Activated naive CD8-positive, alpha-beta T cell treated with anti-CD3 and anti-CD28 coated beads, Interleukin-2, amount 50 U/mL, for 24 hours (primary cell): ENCODE data around the gene DSC2.

ENCODE experiments used
- ATAC-seq: fragments of 150-1000 bp; cut with Tn5 transposase; one replicate; pipeline ENCODE4 v1.10.0; 2021
- DNase-seq: peaks from one replicate; pipeline ENCODE4 v3.0.0; 2021
- H3K27ac Mint-ChIP-seq: one replicate; pipeline ENCODE4 v1.8.0; 2021; ENCODE audit warnings: mild to moderate bottlenecking, mixed read lengths
- H3K27me3 Mint-ChIP-seq: one replicate; pipeline ENCODE4 v1.8.0; 2021; ENCODE audit warnings: mixed read lengths
- H3K36me3 Mint-ChIP-seq: one replicate; pipeline ENCODE4 v1.8.0; 2021; ENCODE audit warnings: low read depth, mixed read lengths
- H3K4me1 Mint-ChIP-seq: one replicate; pipeline ENCODE4 v1.8.0; 2021; ENCODE audit warnings: mixed read lengths
- H3K4me3 Mint-ChIP-seq: one replicate; pipeline ENCODE4 v1.8.0; 2021; ENCODE audit warnings: mild to moderate bottlenecking, moderate library complexity, mixed read lengths
- H3K9me3 Mint-ChIP-seq: one replicate; pipeline ENCODE4 v1.8.0; 2021; ENCODE audit warnings: mixed read lengths

The DSC2 gene

DNA sequence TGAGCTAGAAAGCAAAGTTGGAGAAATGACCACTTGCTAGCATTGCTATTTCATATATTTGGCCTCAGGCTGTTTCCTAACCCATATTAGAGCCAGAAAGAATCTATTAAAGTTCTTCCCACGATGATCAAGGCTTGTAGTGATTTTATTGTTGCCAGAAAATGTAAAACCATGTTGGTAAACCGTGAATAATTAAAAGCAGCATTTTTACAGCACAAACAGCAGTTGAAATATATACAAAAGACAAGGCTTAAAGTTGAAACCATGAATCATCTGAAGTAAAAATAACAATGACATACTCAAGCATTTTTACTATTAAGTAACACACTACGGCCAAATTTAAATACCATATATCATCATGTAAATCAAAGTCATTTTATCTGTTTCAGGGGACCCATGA lies 32.0 kb downstream of the DSC2 start:
- H3K27me3 Mint-ChIP-seq, result no peaks in the 10 kb centered on the region
- peaks cover 10% of the 10 kb centered on the region for H3K9me3 Mint-ChIP-seq
- no peak overlapping the region for H3K4me3 Mint-ChIP-seq
- H3K36me3 Mint-ChIP-seq, result no peaks in the 10 kb centered on the region
- ATAC-seq (no peak), DNase-seq (no peak)
- no peak overlapping the region for H3K27ac Mint-ChIP-seq
- no peaks in the 10 kb centered on the region for H3K4me1 Mint-ChIP-seq

DNA sequence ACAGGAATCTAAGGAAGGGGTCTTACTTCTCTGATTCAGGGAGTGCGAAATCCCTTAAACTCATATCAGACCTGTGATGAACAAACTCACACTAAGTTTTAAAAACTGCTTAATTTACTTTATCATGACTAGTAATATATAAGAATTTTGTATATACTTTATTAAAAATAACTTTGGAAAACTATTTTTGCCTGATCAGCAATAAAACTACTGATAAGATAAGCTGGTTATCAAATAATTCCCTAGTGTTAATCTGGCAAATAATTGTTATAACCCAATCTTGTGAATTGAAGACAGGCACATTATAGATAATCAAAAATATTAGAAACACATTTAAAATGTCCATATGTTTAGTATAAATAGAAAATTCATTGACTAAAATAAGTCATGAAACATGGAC lies 36.0 kb downstream of the DSC2 start:
- no peak for DNase-seq
- Mint-ChIP-seq H3K27ac (no peak overlapping the region), H3K9me3 (no peaks in the 10 kb centered on the region), H3K27me3 (no peaks in the 10 kb centered on the region), H3K4me3 (no peak overlapping the region), H3K4me1 (peaks cover 6% of the 10 kb centered on the region), H3K36me3 (no peaks in the 10 kb centered on the region)
- no peak for ATAC-seq

DNA sequence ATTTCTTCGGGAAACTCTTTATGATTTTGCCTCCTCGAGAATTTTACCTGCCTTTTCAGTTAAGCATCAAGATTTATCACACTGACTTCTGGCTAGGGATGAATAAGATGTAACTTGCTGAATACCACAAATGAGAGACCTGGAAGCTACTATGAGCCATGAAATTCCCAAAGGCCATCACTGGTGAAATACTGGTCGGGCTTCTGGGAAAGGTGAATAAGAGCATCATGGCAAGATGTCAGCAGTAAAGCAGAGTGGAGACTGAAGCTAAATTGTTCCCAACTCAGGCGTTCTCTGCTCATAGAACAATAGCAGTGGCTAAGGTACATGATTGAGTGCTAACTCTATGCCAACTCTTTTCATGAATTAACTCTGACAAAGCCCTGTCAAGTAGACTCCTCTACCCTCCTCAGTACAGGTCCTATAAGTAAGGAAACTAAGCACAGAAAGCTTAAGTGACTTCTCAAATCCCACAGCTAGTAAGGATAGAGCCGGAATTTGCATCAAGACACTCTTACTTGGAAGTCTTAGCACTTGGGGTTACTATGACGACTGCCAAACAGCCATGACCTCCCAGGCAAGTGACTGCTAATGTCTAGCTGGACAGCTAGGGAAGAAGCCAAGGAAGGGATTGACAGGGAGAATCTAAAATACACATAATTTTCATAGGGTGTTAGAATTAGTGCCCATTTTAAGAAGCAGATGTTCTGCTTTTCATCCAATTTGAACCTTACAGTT lies 37.0 kb downstream of the DSC2 start:
- Mint-ChIP-seq H3K4me1 (peaks cover 6% of the 10 kb centered on the region), H3K27me3 (no peaks in the 10 kb centered on the region), H3K27ac (no peak overlapping the region), H3K36me3 (no peaks in the 10 kb centered on the region), H3K4me3 (no peak overlapping the region), H3K9me3 (no peaks in the 10 kb centered on the region)
- ATAC-seq (no peak), DNase-seq (no peak)

DNA sequence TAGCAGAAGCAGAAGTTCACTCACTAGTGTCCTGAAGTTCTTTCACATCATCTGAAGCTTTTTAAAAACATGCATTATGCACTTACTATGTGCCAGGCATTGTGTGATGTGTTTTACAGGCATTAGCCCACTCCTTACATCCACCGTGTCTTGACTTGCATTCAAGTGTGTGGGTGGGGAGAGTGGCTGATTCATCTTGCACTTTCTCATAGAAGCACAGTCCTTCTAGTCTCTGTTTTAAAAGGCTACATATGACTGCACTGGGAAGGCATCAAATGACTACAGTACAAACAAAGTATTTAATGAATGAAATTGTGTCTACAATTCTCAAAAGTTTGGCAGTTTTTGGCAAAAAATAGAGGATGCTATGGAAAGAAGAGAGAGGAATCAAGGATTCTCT lies 38.1 kb downstream of the DSC2 start:
- no peak for DNase-seq
- Mint-ChIP-seq H3K4me1 (peaks cover 6% of the 10 kb centered on the region), H3K4me3 (no peak overlapping the region), H3K27me3 (no peaks in the 10 kb centered on the region), H3K36me3 (no peaks in the 10 kb centered on the region), H3K27ac (no peak overlapping the region), H3K9me3 (no peaks in the 10 kb centered on the region)
- ATAC-seq, result peak; percentile 79

DNA sequence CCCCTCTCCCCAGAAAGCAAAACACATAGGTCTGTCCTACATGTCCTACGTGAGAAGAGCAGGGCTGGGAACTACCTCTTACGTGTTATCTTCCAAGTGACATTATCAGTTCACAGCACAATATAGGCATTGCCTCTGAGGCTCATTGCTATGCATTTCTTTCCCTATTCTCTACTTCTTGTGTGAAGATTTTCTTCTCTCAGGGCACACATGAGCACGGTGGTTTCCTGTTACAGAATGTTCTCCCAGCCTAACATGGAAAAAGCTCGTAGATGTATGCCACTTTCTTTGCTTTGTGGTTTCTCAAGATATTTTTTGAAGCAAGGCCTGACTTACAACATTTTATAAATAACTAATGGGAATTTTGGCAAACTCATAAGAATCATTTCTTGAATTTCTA lies 40.3 kb downstream of the DSC2 start:
- peak; percentile 73 for ATAC-seq
- no peaks in the 10 kb centered on the region for H3K27me3 Mint-ChIP-seq
- H3K4me3 Mint-ChIP-seq, result no peak overlapping the region
- no peak overlapping the region for H3K27ac Mint-ChIP-seq
- DNase-seq, result no peak
- H3K36me3 Mint-ChIP-seq, result no peaks in the 10 kb centered on the region
- H3K9me3 Mint-ChIP-seq, result no peaks in the 10 kb centered on the region
- H3K4me1 Mint-ChIP-seq, result peaks cover 6% of the 10 kb centered on the region

DNA sequence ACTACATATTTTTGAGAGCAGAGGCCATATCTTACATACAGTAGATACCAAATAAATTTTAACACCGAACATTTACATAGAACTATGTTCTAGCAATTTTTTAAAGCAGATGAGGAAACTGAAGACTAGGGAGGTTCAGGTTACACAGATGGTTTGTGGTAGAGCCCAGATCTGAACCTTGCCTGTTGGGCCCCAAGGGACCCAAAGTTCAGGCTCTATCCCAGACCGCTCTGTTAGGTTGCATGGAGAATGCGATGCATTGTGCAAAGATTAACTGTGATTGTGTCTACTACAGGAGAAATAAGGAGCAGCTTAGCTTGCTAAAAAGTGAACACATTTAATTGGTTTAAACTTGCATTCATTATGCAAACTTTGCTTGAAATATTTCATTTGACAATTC lies 43.3 kb downstream of the DSC2 start:
- ATAC-seq, result no peak
- H3K36me3 Mint-ChIP-seq, result no peaks in the 10 kb centered on the region
- H3K9me3 Mint-ChIP-seq, result peaks cover 4% of the 10 kb centered on the region
- no peak overlapping the region for H3K4me3 Mint-ChIP-seq
- H3K27me3 Mint-ChIP-seq, result no peaks in the 10 kb centered on the region
- no peak overlapping the region for H3K27ac Mint-ChIP-seq
- H3K4me1 Mint-ChIP-seq, result peaks cover 2% of the 10 kb centered on the region
- no peak for DNase-seq

DNA sequence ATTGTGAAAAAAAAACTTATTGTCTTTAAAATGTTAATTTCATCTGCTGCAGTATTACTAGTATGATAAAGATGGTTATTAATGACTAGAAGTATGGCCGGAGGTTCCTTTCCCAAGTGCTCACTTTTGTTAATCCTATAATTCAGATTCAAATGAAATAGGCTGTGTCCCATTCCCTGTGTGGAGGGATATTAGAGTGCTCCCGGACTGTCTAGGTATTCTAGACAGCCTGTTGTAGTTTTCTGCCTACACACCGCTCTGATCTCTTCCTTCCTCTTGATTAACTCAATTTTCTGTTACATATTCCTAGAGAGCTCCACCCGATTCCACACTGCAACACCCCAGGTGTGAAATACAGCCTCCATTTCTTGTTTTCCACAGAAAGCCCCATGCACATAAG lies 44.3 kb downstream of the DSC2 start:
- no peak for ATAC-seq
- Mint-ChIP-seq H3K9me3 (peaks cover 6% of the 10 kb centered on the region), H3K4me3 (no peak overlapping the region), H3K4me1 (peaks cover 2% of the 10 kb centered on the region), H3K36me3 (no peaks in the 10 kb centered on the region), H3K27me3 (no peaks in the 10 kb centered on the region), H3K27ac (no peak overlapping the region)
- no peak for DNase-seq

DNA sequence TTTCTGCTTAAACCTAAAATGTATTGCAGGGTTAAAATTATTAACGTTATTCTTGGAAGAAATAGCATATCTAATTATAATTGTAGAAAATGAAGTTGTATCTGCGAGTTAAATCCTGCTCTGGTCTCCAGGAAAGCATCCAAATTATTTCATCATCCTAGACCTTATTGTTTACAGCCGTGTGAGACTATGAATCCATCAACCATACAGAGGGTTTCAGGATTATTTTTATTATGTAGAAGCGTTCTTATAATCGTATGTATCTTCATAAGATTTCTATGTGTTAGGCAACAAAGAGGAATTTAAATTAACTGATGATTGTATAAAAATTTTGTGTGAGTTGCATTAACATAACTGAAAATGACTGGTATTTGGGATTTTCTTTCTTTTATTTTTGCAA lies 45.2 kb downstream of the DSC2 start:
- ATAC-seq, result no peak
- Mint-ChIP-seq H3K36me3 (no peaks in the 10 kb centered on the region), H3K27ac (no peak overlapping the region), H3K27me3 (no peaks in the 10 kb centered on the region), H3K9me3 (peaks cover 12% of the 10 kb centered on the region), H3K4me1 (no peaks in the 10 kb centered on the region), H3K4me3 (no peak overlapping the region)
- no peak for DNase-seq

DNA sequence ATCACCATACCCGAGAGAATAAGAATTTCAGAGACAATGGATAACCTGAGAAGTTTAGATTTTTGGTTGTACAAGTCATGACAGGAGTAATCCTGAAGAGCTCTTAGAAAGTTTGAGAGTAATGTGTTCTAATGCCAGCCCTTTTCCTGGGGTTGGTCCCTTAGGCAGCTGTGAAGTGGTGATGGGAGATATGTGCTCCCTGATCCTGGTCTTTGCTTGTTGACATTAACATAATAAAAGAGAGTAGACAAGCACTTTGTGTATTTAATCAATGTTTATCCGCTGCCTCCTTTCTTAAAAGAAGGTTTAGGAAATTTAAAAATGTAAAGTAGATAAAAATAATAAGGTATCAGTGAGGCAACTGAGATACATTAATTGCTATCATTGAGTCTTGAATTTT lies 45.9 kb downstream of the DSC2 start:
- Mint-ChIP-seq H3K27me3 (no peaks in the 10 kb centered on the region), H3K4me1 (no peaks in the 10 kb centered on the region), H3K27ac (no peak overlapping the region), H3K36me3 (no peaks in the 10 kb centered on the region), H3K4me3 (no peak overlapping the region), H3K9me3 (peaks cover 12% of the 10 kb centered on the region)
- no peak for DNase-seq
- no peak for ATAC-seq

DNA sequence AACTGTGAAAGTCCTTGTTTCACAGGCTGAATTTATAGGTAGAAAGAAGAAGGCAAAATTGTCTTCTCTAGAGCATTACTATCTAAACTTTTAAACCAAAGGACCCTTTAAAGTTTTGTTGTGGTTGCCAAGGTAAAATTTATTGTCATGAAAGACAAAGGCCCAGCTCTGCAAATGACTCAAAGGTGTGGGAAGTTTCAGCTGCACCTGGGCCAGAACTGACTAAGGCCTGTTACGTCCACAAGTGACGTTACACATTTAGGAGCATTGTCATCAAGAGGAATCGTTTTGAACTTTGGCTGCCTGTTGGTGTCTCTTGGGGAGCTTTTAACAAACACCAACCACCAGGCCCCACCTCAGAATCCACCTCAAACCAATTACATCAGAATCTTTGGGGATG lies 51.6 kb downstream of the DSC2 start:
- H3K4me1 Mint-ChIP-seq, result no peaks in the 10 kb centered on the region
- ATAC-seq, result no peak
- H3K36me3 Mint-ChIP-seq, result no peaks in the 10 kb centered on the region
- peaks cover 12% of the 10 kb centered on the region for H3K9me3 Mint-ChIP-seq
- no peak overlapping the region for H3K27ac Mint-ChIP-seq
- H3K4me3 Mint-ChIP-seq, result no peak overlapping the region
- H3K27me3 Mint-ChIP-seq, result peaks cover 1% of the 10 kb centered on the region
- no peak for DNase-seq

DNA sequence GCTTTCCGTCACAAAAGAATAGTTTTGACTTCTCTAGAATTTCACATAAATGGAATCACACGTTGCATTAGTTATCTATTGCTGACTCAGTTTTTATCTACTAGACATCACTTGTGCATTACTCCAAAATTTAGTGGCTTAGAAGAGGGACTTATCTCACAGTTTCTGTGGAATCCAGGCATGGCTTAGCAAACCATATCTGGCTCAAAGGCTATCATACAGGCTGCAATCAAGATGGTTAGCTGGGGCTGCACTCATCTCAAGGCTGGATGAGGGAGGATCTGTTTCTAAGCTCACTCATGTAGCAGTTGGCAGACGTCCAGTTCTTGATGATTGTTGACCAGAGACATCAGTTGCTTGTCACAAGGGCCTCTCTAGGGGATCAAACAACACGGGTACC lies 53.0 kb downstream of the DSC2 start:
- H3K27me3 Mint-ChIP-seq, result peaks cover 10% of the 10 kb centered on the region
- DNase-seq (no peak), ATAC-seq (no peak)
- no peak overlapping the region for H3K4me3 Mint-ChIP-seq
- H3K4me1 Mint-ChIP-seq, result no peaks in the 10 kb centered on the region
- H3K36me3 Mint-ChIP-seq, result no peaks in the 10 kb centered on the region
- peaks cover 10% of the 10 kb centered on the region for H3K9me3 Mint-ChIP-seq
- no peak overlapping the region for H3K27ac Mint-ChIP-seq

DNA sequence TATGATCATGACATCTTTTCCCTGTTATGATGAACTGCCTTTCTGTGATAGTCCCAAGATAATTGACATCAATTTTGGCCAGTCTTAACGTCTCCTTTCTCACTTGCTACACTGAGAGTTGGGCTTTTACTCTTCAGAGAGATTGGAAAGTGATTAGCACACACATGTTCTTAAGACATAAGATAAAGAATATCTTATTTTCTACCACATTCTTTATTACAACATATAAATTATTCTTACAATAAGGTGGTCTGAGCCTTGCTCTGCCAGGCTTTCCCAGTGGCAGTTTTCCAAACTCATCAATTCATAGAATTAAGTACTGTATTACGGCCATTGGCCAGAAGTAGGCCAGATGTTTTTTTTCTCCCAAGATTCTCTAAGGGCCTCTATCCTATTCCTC lies 54.0 kb downstream of the DSC2 start:
- H3K9me3 Mint-ChIP-seq, result peaks cover 19% of the 10 kb centered on the region
- H3K27me3 Mint-ChIP-seq, result peaks cover 20% of the 10 kb centered on the region
- ATAC-seq (no peak), DNase-seq (no peak)
- H3K27ac Mint-ChIP-seq, result no peak overlapping the region
- H3K36me3 Mint-ChIP-seq, result peaks cover 2% of the 10 kb centered on the region
- H3K4me3 Mint-ChIP-seq, result no peak overlapping the region
- H3K4me1 Mint-ChIP-seq, result peaks cover 1% of the 10 kb centered on the region

DNA sequence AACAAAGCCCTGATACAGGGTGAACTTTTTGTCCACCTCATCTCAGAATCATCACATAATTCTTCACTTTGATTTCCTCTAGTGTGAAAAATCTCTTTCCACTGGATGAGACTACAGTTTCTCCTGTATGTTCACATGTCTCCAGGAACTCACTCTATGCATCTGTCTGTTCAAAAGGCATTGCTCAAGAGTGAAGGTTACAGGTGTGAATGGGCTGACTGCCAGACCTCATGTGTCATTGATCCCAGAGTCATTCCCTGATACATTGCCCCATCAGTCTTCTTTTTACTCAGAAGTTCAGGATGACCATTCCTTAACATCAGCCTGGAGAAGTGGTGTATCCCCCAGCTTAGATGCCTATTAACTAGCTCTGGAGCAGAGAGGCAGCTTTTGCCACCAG lies 55.3 kb downstream of the DSC2 start:
- Mint-ChIP-seq H3K27me3 (peaks cover 27% of the 10 kb centered on the region), H3K9me3 (peaks cover 14% of the 10 kb centered on the region), H3K4me3 (no peak overlapping the region), H3K27ac (no peak overlapping the region), H3K4me1 (peaks cover 3% of the 10 kb centered on the region), H3K36me3 (peaks cover 4% of the 10 kb centered on the region)
- ATAC-seq (no peak), DNase-seq (no peak)

DNA sequence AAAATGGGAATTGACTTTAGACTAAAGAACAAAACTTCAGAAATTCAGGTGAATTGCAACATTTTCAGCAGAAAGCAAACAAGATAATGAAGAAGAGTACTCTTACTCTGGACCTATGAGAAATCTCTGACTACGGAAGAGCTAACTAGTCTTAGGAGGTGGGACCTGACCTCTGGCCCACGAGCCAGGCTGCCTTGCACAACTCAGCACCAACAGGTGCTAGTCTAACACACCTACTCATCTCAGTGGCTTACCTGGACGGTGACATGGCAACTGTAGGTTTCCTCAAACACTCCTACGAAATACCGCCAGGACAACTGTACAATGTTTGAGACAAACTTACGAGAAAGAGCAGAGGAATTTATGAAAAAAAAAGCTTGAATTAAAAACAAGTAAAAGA lies 56.6 kb downstream of the DSC2 start:
- no peak overlapping the region for H3K27ac Mint-ChIP-seq
- H3K4me1 Mint-ChIP-seq, result peaks cover 8% of the 10 kb centered on the region
- ATAC-seq, result no peak
- no peak overlapping the region for H3K4me3 Mint-ChIP-seq
- peaks cover 14% of the 10 kb centered on the region for H3K9me3 Mint-ChIP-seq
- no peak for DNase-seq
- peaks cover 40% of the 10 kb centered on the region for H3K27me3 Mint-ChIP-seq
- H3K36me3 Mint-ChIP-seq, result peaks cover 4% of the 10 kb centered on the region

DNA sequence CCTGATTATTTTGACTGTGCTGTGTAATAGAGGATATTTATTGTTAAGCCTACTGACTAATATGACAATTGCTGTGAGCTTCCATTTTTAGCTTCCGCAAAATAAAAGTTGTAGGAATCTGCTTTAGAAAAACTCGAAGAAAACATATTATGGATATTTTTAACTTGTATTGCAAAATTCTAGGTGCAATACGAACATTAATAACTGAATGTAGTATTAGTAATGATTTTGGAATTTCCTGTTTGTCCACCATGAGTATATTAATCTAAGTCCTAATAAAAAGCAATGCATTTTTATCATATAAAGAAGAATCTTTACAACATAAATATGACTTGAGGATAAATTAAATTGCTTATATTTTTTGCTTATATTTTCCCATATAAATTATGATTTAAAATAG lies 57.3 kb downstream of the DSC2 start:
- H3K4me3 Mint-ChIP-seq, result no peak overlapping the region
- peaks cover 44% of the 10 kb centered on the region for H3K27me3 Mint-ChIP-seq
- ATAC-seq (no peak), DNase-seq (no peak)
- peaks cover 4% of the 10 kb centered on the region for H3K36me3 Mint-ChIP-seq
- no peak overlapping the region for H3K27ac Mint-ChIP-seq
- H3K9me3 Mint-ChIP-seq, result peaks cover 14% of the 10 kb centered on the region
- peaks cover 8% of the 10 kb centered on the region for H3K4me1 Mint-ChIP-seq

DNA sequence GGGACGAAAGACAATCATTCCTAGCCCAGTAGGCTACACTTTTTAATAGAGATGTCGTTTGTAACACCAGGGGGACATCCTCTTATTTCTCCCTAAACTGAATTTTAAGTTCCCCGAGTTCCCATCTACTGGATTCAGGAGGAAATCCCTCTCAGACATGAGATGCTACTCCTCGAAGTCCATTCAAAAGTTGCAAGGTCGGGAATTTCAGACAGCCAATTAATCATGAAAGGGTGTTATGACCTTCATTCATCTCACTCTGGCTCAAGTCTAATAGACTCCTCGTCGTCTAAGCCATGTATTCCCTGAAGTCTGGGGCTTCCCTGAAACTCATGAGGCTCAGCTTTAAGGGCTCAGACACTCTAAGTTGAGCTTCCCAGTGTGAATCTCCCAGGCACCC lies 58.5 kb downstream of the DSC2 start:
- Mint-ChIP-seq H3K27me3 (peaks cover 44% of the 10 kb centered on the region), H3K9me3 (peaks cover 14% of the 10 kb centered on the region), H3K4me3 (no peak overlapping the region), H3K36me3 (peaks cover 4% of the 10 kb centered on the region), H3K27ac (no peak overlapping the region), H3K4me1 (peaks cover 8% of the 10 kb centered on the region)
- ATAC-seq, result no peak
- DNase-seq, result no peak
